ENCODE measurements around the gene RNF180.

GRCh38 chr5:64269164-64269563 lies 103.5 kb downstream of the RNF180 start:
- TF ChIP-seq POLR2A (IDR thresholded peaks at IDR 0.05; ENCODE audit: extremely low read depth, insufficient read length) (no peak), CTCF (IDR thresholded peaks at IDR 0.05; ENCODE audit: low read depth, low read length) (no peak), MAX (IDR thresholded peaks at IDR 0.05; ENCODE audit: low read depth, low read length) (no peak)

All from NB4 (cell line).